Germinal center (tissue), 1 donor: Measurements from ENCODE around the gene C14orf180.

Experiments used
- DNase-seq: peaks from one replicate; pipeline ENCODE4 v3.0.0; 2012; ENCODE audit warnings: mixed read lengths, low spot score

The C14orf180 gene

GRCh38 chr14:104579507-104579906 is at the start of gene C14orf180:
TSS of gene C14orf180 (plus strand) at chr14:104579764. CDS start at chr14:104586431, 6,667 bp downstream.
- no peak for DNase-seq

DNA sequence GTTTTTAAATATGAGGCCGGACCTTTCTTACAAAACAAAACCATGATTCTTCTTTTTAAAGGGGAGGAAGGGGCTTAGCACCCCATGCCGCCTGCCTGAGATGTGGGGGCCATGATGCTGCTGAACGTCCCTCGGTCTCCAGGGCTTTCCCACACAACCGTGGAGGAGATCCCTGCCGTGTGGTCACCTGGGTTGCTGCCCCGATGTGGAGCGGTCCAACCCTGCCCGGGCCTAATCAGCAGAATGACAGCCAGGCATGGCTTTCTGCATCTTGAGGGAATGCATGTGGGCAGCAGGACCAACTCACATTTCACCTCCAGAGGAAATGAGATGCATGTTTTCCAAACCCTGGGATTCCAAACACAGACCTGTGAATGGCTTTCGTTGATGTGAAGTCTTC is 48.9 kb upstream of the C14orf180 start:
- DNase-seq, result no peak

GRCh38 chr14:104531421-104532190 is 48.0 kb upstream of the C14orf180 start:
- DNase-seq, result no peak

- no peak for DNase-seq
Observed at GRCh38 chr14:104532191-104532555, 47.4 kb upstream of the C14orf180 start.

GRCh38 chr14:104534036-104534435 is 45.5 kb upstream of the C14orf180 start:
- DNase-seq, result no peak

GRCh38 chr14:104536942-104537612 is 42.5 kb upstream of the C14orf180 start:
- DNase-seq, result no peak

DNA sequence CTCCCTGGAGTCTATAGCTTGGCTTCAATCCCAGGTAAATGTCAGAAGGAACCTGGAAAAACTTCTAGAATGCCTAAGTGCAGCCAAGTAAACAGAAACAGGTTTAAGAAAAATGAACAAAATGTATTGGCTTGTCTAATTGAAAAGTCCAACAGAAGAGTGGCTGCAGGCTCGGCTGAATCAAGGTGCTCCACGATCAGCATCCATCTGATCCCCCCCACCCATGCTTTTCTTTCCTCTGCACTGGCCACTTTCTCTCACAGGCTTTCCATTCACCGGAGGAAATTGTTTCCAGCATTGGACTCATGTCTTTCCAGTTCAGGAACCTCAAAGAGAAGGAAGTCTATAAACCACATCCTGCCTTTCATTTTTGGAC is 42.0 kb upstream of the C14orf180 start:
- DNase-seq, result no peak

- no peak for DNase-seq
Observed at GRCh38 chr14:104541905-104542465, 37.6 kb upstream of the C14orf180 start.

DNA sequence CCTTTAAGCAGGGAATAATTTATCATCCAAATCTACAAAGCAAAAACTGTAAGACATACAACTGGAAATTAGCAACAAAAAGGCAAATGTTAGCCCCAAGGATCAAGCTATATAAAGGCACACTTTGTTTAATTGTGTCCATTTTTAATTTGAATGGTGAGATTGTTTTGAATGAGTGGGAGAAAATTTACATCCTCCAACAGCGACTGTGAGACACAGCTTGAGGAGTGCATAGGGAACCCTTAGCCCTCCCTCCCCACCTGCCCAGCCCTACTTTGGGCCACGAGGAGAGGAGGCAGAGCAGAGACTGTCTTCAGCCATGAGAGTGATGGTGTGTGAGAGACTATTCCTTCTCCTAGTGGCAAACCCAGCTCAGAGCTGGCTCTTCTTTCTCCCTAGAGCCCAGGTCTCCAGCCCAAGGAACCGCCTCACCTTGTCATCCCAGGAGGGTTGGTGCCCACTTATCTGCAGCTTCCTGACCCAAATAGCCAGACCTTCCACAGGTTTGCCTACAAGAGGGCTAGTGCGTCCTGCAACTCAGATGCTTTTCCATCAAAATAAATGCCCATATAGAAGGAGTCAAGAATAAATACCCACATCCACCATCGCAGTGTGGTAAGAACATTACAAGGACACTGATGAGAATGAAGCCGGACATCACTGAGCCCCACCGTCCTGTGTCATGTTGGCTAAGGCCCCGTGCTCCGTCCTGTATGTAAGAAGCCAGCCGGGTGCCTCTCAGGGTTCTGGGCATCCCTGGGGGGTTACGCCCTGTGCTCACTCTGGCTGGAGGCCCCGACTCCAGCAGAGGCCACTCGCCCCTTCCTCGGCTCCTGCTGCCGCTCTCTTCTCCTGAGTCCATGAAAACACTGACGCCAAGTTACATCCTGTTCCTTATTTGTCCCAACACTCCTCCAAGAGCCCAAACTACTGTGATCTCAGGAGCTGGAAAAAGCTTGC is 36.4 kb upstream of the C14orf180 start:
- no peak for DNase-seq

DNA sequence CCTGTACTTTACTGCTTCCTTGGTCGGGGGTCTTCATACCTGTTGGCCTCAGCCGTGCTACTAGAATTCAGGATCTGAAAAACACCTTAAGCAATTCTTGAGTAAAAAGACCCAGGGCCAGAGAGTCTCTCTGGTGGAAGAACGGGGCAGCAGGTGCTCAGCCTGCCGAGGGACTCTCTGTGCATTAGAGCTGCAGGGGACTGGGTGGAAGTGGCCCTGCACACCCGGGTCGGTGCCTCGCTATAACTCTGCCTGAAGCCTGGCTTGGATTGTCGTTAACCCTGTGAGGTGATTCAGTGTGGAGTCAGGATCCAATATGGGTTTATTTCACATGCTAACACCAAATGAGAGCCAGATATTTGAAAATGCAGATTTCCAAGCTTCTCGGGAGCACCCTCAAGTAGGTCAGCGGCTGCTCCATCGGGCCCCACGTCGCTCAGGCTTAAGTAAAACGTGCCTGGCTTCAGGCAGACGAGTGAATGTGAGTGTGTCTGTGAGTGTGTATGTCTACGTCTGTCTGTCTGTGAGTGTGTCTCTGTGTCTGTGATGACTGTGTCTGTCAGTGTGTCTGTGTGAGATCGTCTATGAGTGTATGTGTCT is 35.1 kb upstream of the C14orf180 start:
- DNase-seq, result no peak

- DNase-seq, result no peak
Observed at GRCh38 chr14:104545151-104545941, 34.2 kb upstream of the C14orf180 start.

GRCh38 chr14:104545942-104546501 is 33.5 kb upstream of the C14orf180 start:
- DNase-seq, result no peak

- no peak for DNase-seq
Observed at GRCh38 chr14:104546591-104547309, 32.8 kb upstream of the C14orf180 start.

- DNase-seq, result no peak
Observed at GRCh38 chr14:104547310-104547997, 32.1 kb upstream of the C14orf180 start.

- no peak for DNase-seq
Observed at GRCh38 chr14:104547998-104548700, 31.4 kb upstream of the C14orf180 start.

GRCh38 chr14:104548802-104549535 is 30.6 kb upstream of the C14orf180 start:
- DNase-seq, result no peak

DNA sequence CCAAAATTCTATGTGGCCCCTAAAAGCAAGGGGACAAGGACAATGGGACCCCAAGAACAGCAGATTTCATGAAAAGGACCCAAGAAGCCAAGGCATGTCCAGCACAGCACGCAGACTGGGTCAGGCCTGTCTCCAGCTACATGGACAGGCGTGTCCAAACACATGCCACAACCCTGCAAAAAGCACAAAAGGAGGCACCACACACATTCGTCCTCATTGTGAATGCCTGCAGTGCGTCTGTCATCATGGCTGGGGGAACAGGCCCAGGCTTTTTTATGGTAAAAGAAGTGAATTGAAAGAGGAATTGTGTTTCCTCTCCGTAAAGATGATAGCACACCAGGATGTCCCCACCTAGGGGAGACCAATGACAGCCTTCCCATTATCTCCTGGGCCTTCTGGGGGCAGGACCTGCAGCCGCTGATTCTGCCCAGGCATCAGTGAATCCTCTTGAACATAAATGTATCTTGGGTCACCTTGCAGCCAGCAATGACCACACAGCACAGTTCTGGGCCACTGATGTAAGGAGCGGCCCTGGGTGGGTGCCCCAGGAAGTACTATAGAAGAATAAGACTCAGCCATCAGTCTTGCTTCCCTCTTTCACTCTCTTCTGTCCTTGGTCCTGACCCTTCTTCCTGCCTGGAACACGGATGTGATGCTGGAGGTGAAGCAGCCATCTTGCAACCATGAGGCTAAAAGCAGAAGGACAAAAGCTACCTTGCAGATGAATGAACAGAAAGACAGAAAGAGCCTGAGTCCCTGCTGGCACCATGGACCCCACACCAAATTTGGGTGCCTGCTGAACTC is 29.8 kb upstream of the C14orf180 start:
- DNase-seq, result no peak
